ENCODE results near the gene HOTAIR.

HOTAIR gene

DNA sequence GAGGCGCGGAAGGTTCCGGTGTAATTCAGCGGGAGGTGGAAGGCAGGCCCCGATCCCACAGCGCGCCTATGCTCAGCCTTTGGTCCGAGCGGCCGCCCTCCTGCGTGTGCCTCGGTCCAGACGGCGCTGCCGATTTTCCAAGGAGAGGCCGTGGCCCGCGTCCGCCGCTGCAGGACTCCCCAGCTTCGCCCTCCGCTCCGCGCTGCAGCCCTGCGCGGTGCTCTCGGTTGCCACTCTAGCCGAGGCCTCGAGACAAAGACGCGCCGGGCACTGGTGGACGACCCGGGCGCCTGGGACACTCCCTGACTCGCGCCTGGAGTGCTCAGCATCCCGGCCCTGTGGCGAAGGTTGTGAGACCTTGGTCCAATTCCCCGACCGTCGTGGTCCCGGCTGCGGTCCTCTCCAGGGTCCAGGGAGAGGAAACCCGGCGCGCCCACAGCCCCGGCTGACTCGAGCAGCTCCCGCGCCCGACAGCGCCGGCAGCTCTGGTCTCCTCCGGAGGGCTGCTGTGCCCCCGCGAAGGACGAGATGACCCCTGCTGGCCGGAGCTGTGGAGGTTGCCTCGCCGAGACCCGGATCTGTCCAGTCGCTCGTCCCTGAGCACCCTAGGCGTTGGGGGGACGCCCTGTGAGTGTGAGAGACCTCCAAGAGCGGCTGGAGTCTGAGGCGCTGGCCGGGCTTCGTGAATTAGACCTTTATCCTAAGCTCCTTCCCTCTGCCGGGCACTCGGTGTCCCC, 13.6 kb downstream of the HOTAIR start:
- DNase-seq (ENCODE audit: low spot score): peak; percentile 52

DNA sequence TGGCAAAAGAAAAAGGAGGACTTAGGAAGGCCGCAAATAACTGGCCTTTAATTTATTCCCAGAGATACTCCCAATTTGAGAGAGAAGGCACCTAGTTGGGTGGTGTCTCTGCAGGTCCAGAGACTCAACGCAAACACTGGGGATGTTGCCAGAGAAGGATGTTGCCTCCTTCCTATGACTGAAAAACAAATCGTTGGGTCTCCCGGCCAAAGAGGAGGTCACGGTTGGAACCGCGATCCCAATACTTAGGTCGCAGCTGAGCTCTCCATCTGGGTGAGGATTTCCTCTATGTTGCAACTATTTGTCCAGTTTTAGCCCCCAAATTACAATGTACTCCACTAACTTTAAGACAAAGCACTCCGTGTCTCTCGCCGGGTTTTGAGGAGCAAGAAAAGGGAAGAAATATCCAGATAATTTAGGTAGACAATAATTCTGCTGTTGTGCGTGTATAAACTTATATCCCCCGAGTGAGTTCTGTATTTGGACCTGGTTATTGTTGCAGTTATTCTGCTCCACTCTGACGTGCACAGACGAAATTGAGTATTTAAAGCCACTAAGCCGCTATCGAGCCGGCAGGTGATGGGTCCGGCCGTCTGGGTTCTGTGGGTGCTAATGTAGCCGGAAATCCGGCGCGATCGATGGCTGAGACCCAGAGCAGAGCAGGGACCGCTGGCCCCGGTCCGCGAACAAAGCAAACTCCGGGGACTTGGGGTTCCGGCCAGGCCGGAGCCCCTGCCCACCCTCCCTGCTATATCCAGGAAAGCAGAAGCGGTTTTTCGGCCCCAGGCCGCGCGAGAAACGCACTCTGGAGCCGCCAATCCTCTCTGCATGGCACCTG, 14.3 kb downstream of the HOTAIR start:
- no peak for DNase-seq (ENCODE audit: low spot score)

DNA sequence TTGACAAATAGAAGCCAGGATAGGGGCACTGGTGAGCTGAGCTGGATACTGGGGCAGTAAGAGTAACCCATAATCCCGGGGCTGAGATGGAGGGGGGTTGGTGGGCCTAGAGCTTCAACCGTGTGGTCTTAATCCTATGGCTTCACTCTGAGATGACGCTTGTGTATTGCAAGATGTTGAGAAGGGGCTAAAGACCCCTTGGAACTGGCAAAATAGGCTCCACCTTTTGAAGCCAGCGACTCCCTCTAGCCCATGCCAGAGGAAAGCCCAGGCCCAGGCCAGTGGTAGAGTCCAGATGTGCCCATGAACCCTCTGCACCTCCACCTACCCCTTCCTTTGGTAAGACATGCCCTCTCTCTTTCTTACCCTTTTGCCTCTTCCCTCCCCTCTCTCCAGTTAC, 15.4 kb downstream of the HOTAIR start:
- DNase-seq (ENCODE audit: low spot score): no peak

DNA sequence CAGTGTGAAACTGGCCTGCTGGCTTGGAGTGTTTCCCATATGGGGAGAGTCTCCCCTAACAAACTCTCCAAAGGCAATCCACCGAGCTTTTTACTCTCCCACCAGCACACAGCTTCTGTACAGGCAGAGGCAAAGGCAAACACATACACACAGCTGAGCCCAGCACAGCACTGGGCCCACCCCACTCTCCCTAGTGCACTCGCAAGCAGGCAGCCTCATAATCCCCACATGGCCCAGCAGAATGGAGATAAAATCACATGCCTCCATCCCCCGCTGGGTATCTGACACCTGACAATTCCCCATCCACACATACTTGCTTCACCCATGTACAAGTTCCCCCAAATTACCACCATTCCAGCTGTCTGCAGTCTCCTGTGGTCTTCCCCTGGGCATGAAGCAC, 16.6 kb downstream of the HOTAIR start:
- DNase-seq (ENCODE audit: low spot score): no peak

DNA sequence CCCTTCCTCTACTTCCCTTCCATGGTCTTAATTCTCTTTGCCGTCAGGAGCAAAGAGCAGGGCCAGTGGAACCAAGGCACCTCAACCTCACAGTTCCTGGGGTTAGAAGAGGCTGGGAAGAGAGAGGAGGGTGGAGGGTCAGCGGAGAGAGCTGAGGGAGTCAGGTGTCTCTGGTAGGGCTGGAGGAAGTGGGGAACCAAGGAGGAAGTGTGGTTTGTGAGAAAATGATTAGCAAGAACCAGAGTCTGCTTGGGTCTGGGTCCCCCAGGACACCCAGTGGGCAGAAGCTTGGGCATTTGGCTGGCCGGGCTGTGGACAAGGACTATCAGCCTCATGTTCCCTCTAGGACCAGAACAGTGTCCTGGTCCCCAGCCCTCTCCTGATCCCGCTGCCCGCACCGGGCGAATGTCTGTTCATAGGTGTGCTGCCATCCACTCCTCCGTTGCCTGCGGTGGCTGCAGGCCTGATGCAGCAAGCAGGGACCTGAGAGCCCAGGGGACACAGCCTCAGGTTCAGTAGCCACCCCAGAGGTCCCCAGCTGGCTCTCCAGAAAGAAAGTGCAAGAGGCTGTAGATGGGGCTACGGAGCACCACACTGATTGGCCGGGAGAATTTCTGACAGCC, 17.7 kb downstream of the HOTAIR start:
- DNase-seq (ENCODE audit: low spot score): no peak

DNA sequence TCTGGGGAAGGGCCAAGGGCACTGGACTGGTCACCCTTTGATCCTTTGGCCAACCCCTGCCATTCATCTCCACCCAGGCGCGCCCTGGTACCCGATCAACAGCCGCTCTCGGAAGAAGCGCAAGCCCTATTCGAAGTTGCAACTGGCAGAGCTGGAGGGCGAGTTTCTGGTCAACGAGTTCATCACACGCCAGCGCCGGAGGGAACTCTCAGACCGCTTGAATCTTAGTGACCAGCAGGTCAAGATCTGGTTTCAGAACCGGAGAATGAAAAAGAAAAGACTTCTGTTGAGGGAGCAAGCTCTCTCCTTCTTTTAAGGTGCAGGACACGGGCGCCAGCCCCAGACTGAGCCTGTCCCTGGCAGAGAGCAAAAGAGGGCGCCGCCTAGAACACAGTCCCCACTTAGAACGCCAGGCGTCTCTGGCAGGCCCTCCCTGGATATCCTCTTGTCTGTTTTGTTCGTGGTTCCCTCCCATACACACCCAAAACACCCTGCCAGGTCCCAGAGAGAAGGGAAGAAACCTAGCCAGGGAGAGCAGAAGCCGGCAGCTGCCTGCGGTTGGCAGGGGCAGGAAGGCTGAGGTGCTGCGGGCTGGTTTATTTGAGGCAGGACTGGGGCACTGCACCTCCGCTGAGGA, 18.4 kb downstream of the HOTAIR start:
- DNase-seq (ENCODE audit: low spot score): no peak

DNA sequence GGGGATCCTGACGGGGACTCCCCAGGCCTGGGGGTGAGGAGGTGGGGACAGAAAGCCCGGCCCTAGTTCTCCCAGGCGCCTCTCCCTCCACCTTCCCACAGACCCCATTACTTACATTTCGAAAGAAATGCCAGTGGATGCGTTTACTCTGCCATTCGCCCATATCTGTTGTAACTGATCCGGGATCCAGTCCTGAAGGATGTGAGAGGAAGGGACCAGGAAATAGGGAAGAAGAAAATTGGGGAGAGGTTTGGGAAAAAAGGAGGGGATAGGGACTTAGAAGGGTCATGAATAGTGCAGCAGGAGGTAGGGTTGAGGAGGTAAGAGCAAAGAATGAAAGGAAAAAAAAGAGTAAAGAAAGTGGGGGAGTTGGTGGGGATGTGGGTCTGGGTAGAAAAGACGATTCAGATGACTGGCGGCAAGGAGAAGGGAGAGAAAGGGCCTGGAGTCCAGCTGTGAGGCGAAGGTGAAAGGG, 18.9 kb downstream of the HOTAIR start:
- DNase-seq (ENCODE audit: low spot score): no peak

DNA sequence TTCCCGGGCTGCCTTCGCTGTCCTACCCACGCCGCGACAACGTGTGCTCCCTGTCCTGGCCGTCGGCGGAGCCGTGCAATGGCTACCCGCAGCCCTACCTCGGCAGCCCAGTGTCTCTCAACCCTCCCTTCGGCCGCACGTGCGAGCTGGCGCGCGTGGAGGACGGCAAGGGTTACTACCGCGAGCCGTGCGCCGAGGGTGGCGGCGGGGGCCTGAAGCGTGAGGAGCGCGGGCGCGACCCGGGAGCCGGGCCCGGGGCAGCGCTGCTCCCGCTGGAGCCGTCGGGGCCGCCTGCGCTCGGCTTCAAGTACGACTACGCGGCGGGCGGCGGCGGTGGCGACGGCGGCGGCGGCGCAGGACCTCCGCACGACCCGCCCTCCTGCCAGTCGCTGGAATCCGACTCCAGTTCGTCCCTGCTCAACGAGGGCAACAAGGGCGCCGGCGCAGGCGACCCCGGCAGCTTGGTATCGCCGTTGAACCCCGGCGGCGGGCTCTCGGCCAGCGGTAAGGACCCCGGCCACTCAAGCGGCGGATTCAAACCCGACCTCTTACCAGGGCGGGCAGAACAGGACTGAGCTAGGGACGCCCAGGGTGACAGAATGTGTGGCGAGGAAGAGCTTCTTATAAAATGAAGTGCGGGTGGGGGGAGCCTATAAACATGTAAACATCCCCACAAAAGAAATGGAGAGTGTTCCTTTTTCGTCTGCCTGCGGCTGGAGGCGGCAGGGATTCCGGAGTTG, 19.5 kb downstream of the HOTAIR start:
- DNase-seq (ENCODE audit: low spot score): no peak

DNA sequence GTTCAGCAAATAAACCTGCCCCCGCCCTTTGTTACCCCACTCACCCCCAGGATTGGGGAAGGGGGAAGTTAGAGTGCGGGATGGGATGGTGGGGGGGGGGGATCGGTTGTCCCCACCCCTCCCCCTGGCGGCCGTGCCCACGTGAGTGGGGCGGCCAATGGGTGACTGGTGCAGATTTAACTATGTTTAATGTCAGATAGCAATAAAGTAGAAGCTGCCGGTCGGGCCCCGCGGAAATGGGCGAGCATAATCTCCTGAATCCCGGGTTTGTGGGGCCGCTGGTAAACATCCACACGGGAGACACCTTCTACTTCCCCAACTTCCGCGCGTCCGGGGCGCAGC, 20.1 kb downstream of the HOTAIR start, which contains the start of gene HOXC12:
TSS of gene HOXC12 (plus strand) at position 210 of the 342 bp plus-strand sequence. CDS start at position 237, 27 bp downstream.
- DNase-seq (ENCODE audit: low spot score): no peak

DNA sequence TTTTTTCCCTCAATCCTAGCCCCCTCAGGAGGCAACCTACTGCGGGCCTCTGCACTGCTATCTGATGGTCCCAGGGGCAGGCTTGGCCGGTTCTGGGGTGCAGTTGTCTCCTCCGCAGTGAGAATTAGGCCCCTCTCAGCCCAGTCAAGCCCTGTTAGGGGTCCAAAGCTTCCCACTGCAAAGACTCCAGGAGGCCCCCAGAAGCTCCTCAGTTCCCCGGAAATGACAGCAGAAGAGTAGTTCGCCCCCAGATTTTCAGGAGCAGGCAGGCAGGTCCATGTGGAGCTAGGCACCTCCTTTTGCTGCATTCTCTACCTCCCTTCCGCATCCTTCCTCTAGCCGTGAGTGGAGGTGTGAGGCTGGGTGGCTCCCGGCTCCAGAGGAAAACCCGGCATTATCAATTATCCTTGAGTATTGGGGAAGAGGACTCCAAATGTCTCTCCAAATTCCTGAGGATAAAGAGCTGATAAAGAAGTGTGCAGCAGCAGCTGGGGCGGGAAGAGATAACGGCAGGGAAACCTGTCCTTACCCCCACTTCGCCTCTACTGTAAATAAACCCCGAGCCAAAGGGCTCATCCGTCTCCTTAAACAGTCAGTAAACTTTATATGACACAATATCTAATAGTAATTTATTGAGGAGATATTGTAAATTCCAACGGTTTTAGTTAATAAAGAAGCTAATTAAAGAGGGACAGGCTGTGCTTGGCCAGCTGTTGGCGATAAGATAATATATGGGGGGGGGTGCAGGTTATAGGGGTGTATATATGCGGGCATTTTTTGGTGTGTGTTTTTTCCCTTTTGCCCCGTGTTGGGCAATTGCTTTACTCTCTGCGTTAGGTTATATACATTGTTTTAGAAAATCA, 20.7 kb downstream of the HOTAIR start:
- DNase-seq (ENCODE audit: low spot score): no peak

DNA sequence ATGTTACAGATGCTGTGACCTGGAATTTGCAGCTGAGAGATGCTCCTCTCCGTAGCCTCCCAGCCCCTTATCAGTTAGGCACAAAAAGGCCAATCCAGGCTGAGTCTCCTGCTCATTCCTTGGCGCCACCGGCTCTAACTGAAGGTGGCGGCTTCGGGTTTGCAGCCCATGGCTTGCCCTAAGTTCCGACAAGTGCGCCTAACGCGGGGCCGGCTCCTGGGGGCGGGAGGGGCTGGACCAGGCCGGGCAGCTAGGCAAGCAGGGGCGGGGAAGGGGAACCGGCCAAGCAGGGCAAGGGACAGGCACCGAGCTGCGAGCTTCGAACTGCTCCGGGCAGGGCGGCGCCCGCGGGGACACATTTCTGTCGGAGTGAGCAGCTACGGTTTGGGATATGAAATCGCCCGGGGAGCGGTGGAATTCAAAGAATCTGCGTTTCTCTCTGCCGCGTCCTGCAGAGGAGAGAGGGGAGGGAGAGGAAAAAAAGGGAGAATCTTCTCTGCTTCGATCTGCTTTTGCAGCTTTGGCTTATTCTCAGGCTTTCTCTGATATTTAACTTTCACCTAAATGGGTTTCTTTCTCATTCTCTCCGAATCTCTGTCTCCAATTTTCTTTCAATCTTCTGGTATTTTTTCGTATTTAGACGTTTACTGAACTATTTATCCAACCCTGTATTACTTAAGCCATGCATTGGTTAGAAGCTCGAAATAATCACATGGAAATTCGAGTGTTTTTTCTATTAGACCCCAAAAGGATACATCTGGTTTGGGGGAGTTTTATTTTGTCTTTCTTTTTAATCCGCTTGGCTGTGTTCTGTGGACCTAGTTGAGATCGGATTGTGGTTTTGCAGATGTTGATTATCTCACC, 21.7 kb downstream of the HOTAIR start:
- peak; percentile 59 for DNase-seq (ENCODE audit: low spot score)

DNA sequence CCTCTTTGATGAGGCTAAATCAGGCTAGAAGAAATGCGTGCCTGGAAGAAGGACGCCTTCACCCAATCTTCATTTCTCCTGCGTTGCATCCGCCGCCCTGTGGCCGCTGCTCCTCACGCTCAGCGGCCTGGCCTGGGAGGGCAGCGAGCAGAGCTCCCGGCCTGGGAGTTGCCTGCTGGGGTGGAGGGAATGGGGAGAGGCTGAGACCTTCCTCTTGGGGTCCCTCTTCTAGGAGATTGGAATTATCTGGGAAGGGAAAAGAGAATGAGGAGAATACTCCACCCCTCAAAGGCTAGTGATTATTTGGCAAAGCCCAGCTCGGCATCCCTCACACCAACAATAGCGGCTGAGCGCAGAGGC, 22.4 kb downstream of the HOTAIR start:
- DNase-seq (ENCODE audit: low spot score): peak; percentile 58

DNA sequence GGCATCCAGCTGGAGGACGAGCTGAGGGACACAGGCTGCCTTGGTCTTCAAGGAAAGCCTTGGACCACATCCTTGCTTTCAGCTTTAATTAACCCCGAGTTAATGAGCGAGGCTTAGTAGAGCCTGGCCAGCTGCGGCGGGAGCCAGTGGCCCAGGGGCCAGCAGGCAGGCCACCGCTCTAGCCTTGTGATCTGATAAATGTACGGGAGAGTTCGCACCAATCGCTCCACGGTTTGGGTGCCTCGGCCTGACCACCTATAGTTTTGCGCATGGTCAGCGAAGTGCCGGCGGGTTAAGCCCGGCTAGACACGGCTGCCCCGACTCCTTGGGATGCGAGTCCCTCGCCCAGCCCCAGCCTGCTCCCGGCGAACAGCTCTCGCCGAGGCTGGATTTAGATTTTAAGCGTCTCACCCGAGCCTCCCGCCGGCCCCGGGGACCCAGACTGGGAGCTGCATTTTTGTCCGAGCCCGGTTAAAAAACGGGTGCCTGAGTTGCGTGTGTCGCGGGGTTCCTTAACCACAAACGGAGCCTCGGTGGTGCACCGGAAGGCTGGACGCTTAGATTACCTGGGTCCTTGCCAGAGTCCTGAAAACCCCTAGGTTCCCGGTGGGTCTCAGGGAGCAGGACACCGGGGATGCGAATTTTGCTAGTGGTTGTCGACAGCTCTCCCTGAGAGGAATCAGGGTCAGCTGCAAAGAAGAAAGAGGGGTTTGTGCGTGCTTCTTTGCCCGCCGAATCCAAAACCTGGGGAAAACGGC, 23.0 kb downstream of the HOTAIR start:
- DNase-seq (ENCODE audit: low spot score): no peak

DNA sequence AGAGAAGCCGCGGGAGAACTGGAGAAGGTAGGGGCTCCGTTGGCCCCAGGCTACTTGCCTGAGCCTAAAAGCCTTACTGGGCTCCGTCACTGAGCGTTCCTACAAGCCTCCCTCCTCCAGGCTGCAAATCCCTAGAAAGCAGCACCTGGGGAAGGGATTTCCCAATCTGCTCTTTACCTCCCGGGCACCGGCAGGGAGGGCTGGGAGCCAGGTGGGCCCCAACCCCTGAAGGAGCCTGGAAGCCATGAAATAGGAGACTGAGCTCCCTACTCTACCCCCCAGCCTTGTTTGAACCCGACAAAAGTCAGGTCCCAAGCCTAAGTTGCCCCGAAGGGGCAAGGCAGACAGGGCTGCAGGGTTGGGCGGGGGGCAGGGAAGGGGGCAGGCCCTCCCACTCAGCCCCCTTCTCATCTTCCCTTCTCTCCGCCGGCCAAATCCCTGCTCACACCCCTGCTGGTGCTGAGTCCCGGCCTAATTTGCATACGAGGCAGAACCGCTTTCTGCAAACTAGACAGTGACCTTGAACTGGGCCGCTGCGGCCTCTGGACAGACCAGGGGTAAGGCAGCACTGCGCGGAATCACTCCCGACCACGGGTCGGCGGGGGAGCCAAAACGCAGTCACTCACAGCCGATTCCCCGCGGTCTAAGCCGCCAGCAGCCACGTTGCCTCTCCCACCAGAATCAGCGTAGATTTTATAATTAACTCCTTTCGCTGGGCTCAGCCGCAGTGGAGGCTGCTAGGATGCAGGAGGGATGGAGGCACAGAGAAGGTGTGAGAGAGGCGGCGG, 23.8 kb downstream of the HOTAIR start:
- no peak for DNase-seq (ENCODE audit: low spot score)

DNA sequence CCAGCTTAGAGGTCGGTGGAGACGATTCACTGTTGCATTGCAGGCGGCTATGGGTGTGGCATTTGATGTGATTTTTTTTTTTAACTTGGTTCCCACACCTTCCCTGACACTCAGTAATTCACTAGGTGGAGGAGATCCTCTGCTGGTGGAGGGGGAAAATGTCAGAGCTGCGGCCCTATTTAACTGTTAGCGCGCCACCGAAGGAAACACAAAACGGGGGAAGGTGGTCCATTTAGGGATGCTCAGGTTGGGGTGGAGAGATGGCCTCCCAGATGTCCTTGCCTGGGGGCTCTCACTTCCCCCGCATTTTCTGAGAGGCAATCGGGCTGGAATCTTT, 24.3 kb downstream of the HOTAIR start:
- DNase-seq (ENCODE audit: low spot score): no peak

DNA sequence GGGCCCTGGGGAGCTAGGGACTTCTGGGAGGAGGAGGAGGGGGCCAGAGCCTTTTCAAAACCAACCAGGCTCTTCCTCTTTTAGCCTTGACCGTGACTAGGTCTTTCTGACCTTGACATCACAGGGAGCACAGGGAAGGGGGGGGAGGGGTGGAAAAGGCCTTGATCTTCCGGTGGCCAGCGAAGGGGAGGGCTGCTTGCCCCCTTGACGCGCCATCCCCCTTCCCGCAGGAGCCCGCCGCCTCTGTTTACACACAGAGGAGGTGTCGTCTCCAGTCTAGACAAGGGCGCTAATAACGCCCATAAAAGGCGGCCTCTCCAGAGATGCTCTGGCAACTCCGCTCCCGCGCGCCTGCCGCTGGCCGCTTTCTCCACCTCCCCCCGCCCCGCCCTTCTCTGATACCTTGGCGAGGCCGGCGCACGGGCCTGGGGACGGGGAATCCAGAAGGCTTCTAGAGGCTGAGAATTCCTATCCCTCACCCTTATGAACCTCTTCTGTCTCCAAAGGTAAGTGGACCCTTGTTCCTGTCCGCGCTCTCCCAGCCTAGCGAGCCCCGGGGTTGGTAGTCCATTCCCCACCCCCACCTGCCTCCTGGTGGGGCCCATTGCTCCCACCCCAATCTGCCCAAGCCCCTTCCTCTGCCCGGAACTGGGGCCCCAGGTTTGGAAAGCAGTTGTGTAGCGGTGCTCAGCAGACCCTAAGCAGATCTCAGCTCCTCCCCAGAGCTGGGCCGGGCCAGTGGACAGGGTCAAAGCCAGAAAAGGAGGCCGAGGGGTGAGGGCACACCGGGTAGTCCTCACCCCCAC, 24.9 kb downstream of the HOTAIR start:
- no peak for DNase-seq (ENCODE audit: low spot score)

Measured in AG20443 (cell line).